GM18505 (cell line): Measurements from ENCODE around the gene DLG5.

Experiments
- ATAC-seq: cut with Tn5 transposase; IDR thresholded peaks from one replicate; pipeline ENCODE4 v1.9.1; 2021; ENCODE audit not compliant: unreplicated experiment
- POLR2A ChIP-seq: IDR thresholded peaks from 4 replicates; pipeline ENCODE4 v1.6.1; 2011; ENCODE audit warnings: borderline replicate concordance; ENCODE audit not compliant: insufficient read depth, insufficient read length; ENCODE audit errors: extremely low read depth

The DLG5 gene

DNA sequence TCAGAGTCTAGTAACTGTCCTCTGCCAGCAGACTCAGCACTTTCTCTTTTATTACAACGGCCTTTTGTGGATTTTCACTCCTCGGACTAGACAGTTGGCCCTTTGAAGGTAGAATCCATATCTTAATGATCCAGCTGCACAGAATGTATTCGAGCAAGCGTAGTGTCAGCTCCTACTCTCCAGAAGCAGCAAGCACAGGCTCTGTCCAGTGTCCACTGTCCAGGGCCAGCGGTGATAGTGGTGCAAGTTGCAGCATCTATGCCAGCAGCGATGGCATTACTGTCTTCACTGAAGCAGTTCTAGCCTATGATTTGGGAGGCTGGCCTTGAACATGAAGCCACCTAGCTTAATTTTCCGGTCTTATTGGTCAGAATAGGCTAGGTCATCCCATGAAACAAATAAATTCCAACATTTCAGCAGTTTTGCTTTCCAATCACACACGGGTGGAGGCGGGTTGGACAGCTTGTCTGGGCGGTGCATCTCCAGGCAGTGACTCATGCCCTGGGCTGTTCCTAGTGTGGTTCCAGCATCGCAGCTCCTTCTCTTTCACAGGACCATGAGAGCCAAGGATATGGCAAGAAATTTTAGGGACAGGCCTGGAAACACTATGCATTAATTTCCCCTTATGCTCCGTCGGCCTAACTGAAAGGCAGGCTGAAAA lies 180.4 kb downstream of the DLG5 start:
- ATAC-seq = no peak
- no peak for TF ChIP-seq POLR2A

- ATAC-seq = no peak
Observed at GRCh38 chr10:77744245-77744644, 182.3 kb downstream of the DLG5 start.

GRCh38 chr10:77742172-77742571 lies 184.4 kb downstream of the DLG5 start:
- no peak for TF ChIP-seq POLR2A
- ATAC-seq = no peak

More at GRCh38 chr10:77744245-77744644, 182.3 kb downstream of the DLG5 start:
- no peak for TF ChIP-seq POLR2A

- ATAC-seq = no peak
Observed at GRCh38 chr10:77741746-77742145, 184.8 kb downstream of the DLG5 start.

More at GRCh38 chr10:77741746-77742145, 184.8 kb downstream of the DLG5 start:
- TF ChIP-seq POLR2A = no peak
